ENCODE results near the gene CGAS.
"Not testable (repeated sequence)": the region's sequence is repeated elsewhere in the genome, so short reads cannot be mapped to it uniquely, and the experiment has no call there.

The CGAS gene

GRCh38 chr6:73394577-73395354 lies 57.3 kb downstream of the CGAS start, which contains the start of gene DDX43:
Gene DDX43 (plus strand): TSS chr6:73394828. CDS start chr6:73394906, 78 bp downstream.
- peak in 2 of 14 donors; percentile 15 to 37 for DNase-seq

GRCh38 chr6:73393278-73393677 lies 58.8 kb downstream of the CGAS start:
- DNase-seq: no peak

- DNase-seq: not testable (repeated sequence)
Observed at GRCh38 chr6:73392188-73392587, 59.9 kb downstream of the CGAS start.

GRCh38 chr6:73391675-73392074 lies 60.4 kb downstream of the CGAS start:
- no peak for DNase-seq

- no peak for DNase-seq
Observed at GRCh38 chr6:73389854-73390253, 62.2 kb downstream of the CGAS start.

- DNase-seq: peak in 8 of 14 donors; percentile 11 to 59 (median 22)
Observed at GRCh38 chr6:73388800-73389512, 63.1 kb downstream of the CGAS start.

- no peak for DNase-seq
Observed at GRCh38 chr6:73388433-73388799, 63.7 kb downstream of the CGAS start.

- DNase-seq: no peak
Observed at GRCh38 chr6:73382462-73383113, 69.5 kb downstream of the CGAS start.

GRCh38 chr6:73381531-73381930 lies 70.6 kb downstream of the CGAS start:
- not testable (repeated sequence) for DNase-seq

- no peak for DNase-seq
Observed at GRCh38 chr6:73377225-73377624, 74.9 kb downstream of the CGAS start.

- peak in 1 of 14 donors; percentile 82 for DNase-seq
Observed at GRCh38 chr6:73375216-73375615, 76.9 kb downstream of the CGAS start.

Measured in C1 segment of cervical spinal cord (tissue), 14 donors.